ENCODE results near the gene SYDE2.

DNA sequence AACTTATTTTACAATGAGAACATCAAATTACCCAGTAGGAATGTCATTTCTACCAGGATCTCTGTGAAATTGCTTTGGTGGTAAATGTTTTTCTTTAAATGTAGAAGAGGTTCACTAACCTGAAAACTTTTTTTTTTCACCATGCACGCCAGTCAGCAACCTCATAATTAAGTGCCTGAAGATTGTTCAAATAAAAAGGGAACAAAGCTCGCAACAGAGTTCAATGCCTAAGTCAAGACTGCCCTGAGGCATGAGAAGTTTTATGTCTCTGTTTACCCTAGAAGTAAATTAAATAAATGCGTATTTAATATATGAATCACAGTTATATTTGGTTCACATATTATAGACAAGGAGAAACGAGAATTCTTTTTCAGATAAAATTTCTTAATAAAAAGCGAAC lies 13.8 kb upstream of the SYDE2 start:
- TF ChIP-seq RBFOX2 (IDR thresholded peaks at IDR 0.05; ENCODE audit: low read depth, low read length) (no peak), STAT5B (CRISPR knock-in tag; IDR thresholded peaks at IDR 0.05) (no peak), EZH2 (IDR thresholded peaks at IDR 0.05; ENCODE audit: borderline replicate concordance, low read depth, low read length) (no peak), NFYB (IDR thresholded peaks at IDR 0.05; ENCODE audit: extremely low read depth, insufficient read length) (no peak), BRF1 (IDR thresholded peaks at IDR 0.05; ENCODE audit: borderline replicate concordance, extremely low read depth, insufficient read length) (no peak), IRF2 (CRISPR knock-in tag; IDR thresholded peaks at IDR 0.05) (no peak), SREBF2 (CRISPR knock-in tag; IDR thresholded peaks at IDR 0.05) (no peak), TCF7L2 (IDR thresholded peaks at IDR 0.05; ENCODE audit: low read depth, low read length) (no peak), TBL1XR1 (IDR thresholded peaks at IDR 0.05; ENCODE audit: low read length in 2 of 2) (no peak), GABPA (tag; conservative IDR thresholded peaks at IDR 0.05; ENCODE audit: low read depth) (no peak), GATAD2B (IDR thresholded peaks at IDR 0.05; ENCODE audit: borderline replicate concordance) (no peak)
- TF ChIP-seq, protein P1, sequence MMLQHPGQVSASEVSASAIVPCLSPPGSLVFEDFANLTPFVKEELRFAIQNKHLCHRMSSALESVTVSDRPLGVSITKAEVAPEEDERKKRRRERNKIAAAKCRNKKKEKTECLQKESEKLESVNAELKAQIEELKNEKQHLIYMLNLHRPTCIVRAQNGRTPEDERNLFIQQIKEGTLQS (IDR thresholded peaks at IDR 0.05) = no peak
- TF ChIP-seq, protein P1 (CRISPR knock-in tag; conservative IDR thresholded peaks at IDR 0.05) = no peak
- TF ChIP-seq, protein P2, sequence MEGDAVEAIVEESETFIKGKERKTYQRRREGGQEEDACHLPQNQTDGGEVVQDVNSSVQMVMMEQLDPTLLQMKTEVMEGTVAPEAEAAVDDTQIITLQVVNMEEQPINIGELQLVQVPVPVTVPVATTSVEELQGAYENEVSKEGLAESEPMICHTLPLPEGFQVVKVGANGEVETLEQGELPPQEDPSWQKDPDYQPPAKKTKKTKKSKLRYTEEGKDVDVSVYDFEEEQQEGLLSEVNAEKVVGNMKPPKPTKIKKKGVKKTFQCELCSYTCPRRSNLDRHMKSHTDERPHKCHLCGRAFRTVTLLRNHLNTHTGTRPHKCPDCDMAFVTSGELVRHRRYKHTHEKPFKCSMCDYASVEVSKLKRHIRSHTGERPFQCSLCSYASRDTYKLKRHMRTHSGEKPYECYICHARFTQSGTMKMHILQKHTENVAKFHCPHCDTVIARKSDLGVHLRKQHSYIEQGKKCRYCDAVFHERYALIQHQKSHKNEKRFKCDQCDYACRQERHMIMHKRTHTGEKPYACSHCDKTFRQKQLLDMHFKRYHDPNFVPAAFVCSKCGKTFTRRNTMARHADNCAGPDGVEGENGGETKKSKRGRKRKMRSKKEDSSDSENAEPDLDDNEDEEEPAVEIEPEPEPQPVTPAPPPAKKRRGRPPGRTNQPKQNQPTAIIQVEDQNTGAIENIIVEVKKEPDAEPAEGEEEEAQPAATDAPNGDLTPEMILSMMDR (IDR thresholded peaks at IDR 0.05 in 2 of 3, conservative IDR thresholded peaks at IDR 0.05 in 1 of 3; ENCODE audit: insufficient read depth in 2 of 3, low read depth in 1 of 3, low read length in 3 of 3) = no peak
- TF ChIP-seq, protein P3, sequence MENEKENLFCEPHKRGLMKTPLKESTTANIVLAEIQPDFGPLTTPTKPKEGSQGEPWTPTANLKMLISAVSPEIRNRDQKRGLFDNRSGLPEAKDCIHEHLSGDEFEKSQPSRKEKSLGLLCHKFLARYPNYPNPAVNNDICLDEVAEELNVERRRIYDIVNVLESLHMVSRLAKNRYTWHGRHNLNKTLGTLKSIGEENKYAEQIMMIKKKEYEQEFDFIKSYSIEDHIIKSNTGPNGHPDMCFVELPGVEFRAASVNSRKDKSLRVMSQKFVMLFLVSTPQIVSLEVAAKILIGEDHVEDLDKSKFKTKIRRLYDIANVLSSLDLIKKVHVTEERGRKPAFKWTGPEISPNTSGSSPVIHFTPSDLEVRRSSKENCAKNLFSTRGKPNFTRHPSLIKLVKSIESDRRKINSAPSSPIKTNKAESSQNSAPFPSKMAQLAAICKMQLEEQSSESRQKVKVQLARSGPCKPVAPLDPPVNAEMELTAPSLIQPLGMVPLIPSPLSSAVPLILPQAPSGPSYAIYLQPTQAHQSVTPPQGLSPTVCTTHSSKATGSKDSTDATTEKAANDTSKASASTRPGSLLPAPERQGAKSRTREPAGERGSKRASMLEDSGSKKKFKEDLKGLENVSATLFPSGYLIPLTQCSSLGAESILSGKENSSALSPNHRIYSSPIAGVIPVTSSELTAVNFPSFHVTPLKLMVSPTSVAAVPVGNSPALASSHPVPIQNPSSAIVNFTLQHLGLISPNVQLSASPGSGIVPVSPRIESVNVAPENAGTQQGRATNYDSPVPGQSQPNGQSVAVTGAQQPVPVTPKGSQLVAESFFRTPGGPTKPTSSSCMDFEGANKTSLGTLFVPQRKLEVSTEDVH (IDR thresholded peaks at IDR 0.05; ENCODE audit: low read depth, partially characterized antibody) = no peak
